Measurements from ENCODE around the gene TWF2.

TWF2 gene

DNA sequence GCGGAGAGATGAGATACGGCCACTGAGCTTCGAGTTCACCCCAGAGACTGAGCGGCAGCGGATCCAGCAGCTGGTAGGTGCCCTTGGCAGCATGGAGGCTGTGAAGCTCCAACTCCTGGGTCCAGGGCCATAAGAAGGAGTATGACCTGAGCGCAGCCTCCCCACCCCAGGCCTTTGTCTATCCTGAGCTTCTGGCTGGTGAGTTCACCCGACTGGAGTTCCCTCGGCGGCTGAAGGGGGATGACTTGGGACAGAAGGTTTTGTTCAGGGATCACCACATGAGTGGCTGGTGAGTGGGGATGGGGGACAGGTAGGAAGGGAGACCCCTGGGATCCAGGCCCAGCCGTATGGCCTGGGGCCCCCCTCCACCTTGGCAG, 9.2 kb upstream of the TWF2 start:
- no peak for DNase-seq (ENCODE audit: low read depth)
- no peak for TF ChIP-seq MYC (IDR thresholded peaks at IDR 0.05; ENCODE audit: low read depth, low read length)
- TF ChIP-seq CTCF (IDR thresholded peaks at IDR 0.05; ENCODE audit: low read depth, low read length), result no peak
- no peak for TF ChIP-seq MAX (IDR thresholded peaks at IDR 0.05; ENCODE audit: low read depth, low read length)
- no peak for TF ChIP-seq POLR2A (IDR thresholded peaks at IDR 0.05; ENCODE audit: extremely low read depth, insufficient read length)
- no peak overlapping the region for H3K4me3 ChIP-seq (ENCODE audit: low read depth, low read length)

GRCh38 chr3:52247409-52248164, 8.6 kb upstream of the TWF2 start:
- peak; percentile 2 for DNase-seq (ENCODE audit: low read depth)
- H3K4me3 ChIP-seq (ENCODE audit: low read depth, low read length), result no peak overlapping the region
- TF ChIP-seq CTCF (IDR thresholded peaks at IDR 0.05; ENCODE audit: low read depth, low read length) (no peak), MYC (IDR thresholded peaks at IDR 0.05; ENCODE audit: low read depth, low read length) (no peak), MAX (IDR thresholded peaks at IDR 0.05; ENCODE audit: low read depth, low read length) (no peak), POLR2A (IDR thresholded peaks at IDR 0.05; ENCODE audit: extremely low read depth, insufficient read length) (no peak)

DNA sequence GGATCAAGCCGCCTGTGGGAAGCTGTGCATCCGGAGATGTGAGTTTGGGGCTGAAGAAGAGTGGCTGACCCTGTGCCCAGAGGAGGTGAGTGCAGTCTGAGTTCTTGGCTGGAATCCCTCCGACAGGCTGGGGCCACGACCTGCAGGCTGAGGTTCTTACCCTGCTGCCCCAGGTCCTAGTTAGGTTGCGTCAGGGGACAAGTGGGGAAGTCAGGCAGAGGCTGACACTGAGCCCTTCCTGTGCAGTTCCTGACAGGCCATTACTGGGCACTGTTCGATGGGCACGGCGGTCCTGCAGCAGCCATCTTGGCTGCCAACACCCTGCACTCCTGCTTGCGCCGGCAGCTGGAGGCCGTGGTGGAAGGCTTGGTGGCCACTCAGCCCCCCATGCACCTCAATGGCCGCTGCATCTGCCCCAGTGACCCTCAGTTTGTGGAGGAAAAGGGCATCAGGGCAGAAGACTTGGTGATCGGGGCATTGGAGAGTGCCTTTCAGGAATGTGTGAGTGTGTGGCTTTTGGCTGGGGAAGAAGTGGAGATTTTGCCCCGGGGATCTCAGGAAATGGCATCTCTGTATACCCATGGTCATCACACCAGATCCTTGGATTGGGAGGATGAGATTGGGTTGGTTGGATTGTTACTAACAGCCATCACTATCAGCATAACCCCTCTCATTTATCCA, 7.9 kb upstream of the TWF2 start:
- TF ChIP-seq CTCF (IDR thresholded peaks at IDR 0.05; ENCODE audit: low read depth, low read length), result no peak
- TF ChIP-seq MYC (IDR thresholded peaks at IDR 0.05; ENCODE audit: low read depth, low read length), result no peak
- TF ChIP-seq MAX (IDR thresholded peaks at IDR 0.05; ENCODE audit: low read depth, low read length), result no peak
- TF ChIP-seq POLR2A (IDR thresholded peaks at IDR 0.05; ENCODE audit: extremely low read depth, insufficient read length), result no peak
- H3K4me3 ChIP-seq (ENCODE audit: low read depth, low read length), result no peak overlapping the region
- DNase-seq (ENCODE audit: low read depth), result peak; percentile 36

DNA sequence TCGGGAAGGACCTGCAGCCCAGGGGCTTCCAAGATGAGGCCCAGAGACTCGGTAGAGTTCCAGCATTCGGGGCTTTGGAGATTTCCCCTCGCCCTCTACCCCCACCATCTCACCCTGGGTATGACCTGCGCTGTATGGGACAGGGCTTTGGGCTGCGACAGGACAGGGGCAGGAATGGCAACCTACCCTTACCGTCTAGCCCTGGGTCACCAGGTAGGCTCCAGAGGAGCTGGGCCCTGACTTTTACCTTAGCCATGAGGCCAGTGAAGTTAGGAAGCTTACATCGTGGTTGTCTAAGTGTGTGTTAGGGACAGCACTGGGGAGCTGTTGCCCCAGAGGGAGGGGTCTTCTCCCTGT, 7.3 kb upstream of the TWF2 start:
- TF ChIP-seq MYC (IDR thresholded peaks at IDR 0.05; ENCODE audit: low read depth, low read length), result no peak
- no peak for TF ChIP-seq MAX (IDR thresholded peaks at IDR 0.05; ENCODE audit: low read depth, low read length)
- TF ChIP-seq CTCF (IDR thresholded peaks at IDR 0.05; ENCODE audit: low read depth, low read length), result no peak
- no peak overlapping the region for H3K4me3 ChIP-seq (ENCODE audit: low read depth, low read length)
- DNase-seq (ENCODE audit: low read depth), result peak; percentile 2

- peak; percentile 37 for DNase-seq (ENCODE audit: low read depth)
- no peak within 1 kb of the TSS for H3K4me3 ChIP-seq (ENCODE audit: low read depth, low read length)
- TF ChIP-seq POLR2A (IDR thresholded peaks at IDR 0.05; ENCODE audit: extremely low read depth, insufficient read length), result no peak
- TF ChIP-seq MAX (IDR thresholded peaks at IDR 0.05; ENCODE audit: low read depth, low read length), result no peak
- TF ChIP-seq MYC (IDR thresholded peaks at IDR 0.05; ENCODE audit: low read depth, low read length), result no peak
- TF ChIP-seq CTCF (IDR thresholded peaks at IDR 0.05; ENCODE audit: low read depth, low read length), result no peak
Observed at GRCh38 chr3:52245322-52246263, 6.6 kb upstream of the TWF2 start, which contains the start of gene PPM1M. Gene PPM1M (plus strand): TSS chr3:52245759. CDS start chr3:52245825, 66 bp downstream.

Measured in NB4 (cell line).